Skeletal muscle satellite cell (primary cell): ENCODE results near the gene GNPDA1.
A peak's percentile ranks its signal among the peaks of the same experiment; 100 is the strongest.
"Not testable (repeated sequence)": the region's sequence is repeated elsewhere in the genome, so short reads cannot be mapped to it uniquely, and the experiment has no call there.

Source experiments
- H3K27me3 ChIP-seq: 2 replicates; pipeline ENCODE4 v1.7.0; 2013; ENCODE audit warnings: low read length; ENCODE audit not compliant: control insufficient read depth, insufficient read depth
- H3K36me3 ChIP-seq: 2 replicates; pipeline ENCODE4 v1.7.0; 2013; ENCODE audit warnings: mild to moderate bottlenecking, control low read depth, low read length; ENCODE audit not compliant: insufficient read depth
- H3K4me1 ChIP-seq: 2 replicates; pipeline ENCODE4 v1.7.0; 2013; ENCODE audit warnings: low read length; ENCODE audit not compliant: control insufficient read depth, insufficient read depth
- H3K4me2 ChIP-seq: 2 replicates; pipeline ENCODE4 v1.7.0; 2013; ENCODE audit warnings: mild to moderate bottlenecking, low read length
- H3K4me3 ChIP-seq: 2 replicates; pipeline ENCODE4 v1.7.0; 2013; ENCODE audit warnings: low read length
- H3K9ac ChIP-seq: 2 replicates; pipeline ENCODE4 v1.7.0; 2013; ENCODE audit warnings: mild to moderate bottlenecking, low read depth, low read length, moderate library complexity
- H3K9me3 ChIP-seq: replicated peaks from 2 replicates; pipeline ENCODE4 v1.7.0; 2013; ENCODE audit warnings: mild to moderate bottlenecking, control low read depth, low read length

Gene GNPDA1

GRCh38 chr5:142038735-142039134 lies 25.9 kb upstream of the GNPDA1 start:
- Histone ChIP-seq H3K4me2 (no peak overlapping the region), H3K27me3 (peaks cover 4% of the 10 kb centered on the region), H3K9ac (no peak overlapping the region), H3K9me3 (no peaks in the 10 kb centered on the region), H3K36me3 (no peaks in the 10 kb centered on the region), H3K4me3 (no peak overlapping the region), H3K4me1 (no peaks in the 10 kb centered on the region)

DNA sequence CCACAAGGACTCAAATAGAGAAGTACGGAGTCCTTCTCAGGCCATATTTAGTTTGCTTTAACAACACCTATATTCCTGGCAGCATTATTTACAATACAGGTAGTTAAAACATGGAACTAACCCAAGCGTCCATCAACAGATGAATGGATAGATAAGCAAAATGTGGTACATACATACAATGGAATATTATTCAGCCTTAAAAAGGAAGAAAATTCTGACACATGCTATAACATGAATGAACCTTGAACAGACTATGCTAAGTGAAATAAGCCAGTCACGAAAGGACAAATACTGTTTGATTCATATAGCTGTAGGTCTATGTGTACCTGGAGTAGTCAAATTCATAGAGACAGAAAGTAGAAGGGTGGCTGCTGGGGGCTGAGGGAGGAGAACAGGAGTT lies 24.8 kb upstream of the GNPDA1 start:
- not testable (repeated sequence) for H3K4me2 ChIP-seq, H3K4me3 ChIP-seq, H3K9ac ChIP-seq, H3K4me1 ChIP-seq, H3K9me3 ChIP-seq, H3K36me3 ChIP-seq
- H3K27me3 ChIP-seq: peaks cover 16% of the 10 kb centered on the region

- no peak overlapping the region for H3K4me3 ChIP-seq
- no peak overlapping the region for H3K4me2 ChIP-seq
- peaks cover 23% of the 10 kb centered on the region for H3K27me3 ChIP-seq
- H3K9ac ChIP-seq: no peak overlapping the region
- no peaks in the 10 kb centered on the region for H3K4me1 ChIP-seq
- H3K9me3 ChIP-seq: no peaks in the 10 kb centered on the region
- no peaks in the 10 kb centered on the region for H3K36me3 ChIP-seq
These were observed 24.1 kb upstream of the GNPDA1 start for GRCh38 chr5:142036918-142037317.

- no peaks in the 10 kb centered on the region for H3K36me3 ChIP-seq
- no peak overlapping the region for H3K4me2 ChIP-seq
- H3K27me3 ChIP-seq: peaks cover 40% of the 10 kb centered on the region
- no peaks in the 10 kb centered on the region for H3K4me1 ChIP-seq
- H3K9ac ChIP-seq: no peak overlapping the region
- H3K4me3 ChIP-seq: no peak overlapping the region
- H3K9me3 ChIP-seq: no peaks in the 10 kb centered on the region
These were observed 22.2 kb upstream of the GNPDA1 start for GRCh38 chr5:142034994-142035393.

DNA sequence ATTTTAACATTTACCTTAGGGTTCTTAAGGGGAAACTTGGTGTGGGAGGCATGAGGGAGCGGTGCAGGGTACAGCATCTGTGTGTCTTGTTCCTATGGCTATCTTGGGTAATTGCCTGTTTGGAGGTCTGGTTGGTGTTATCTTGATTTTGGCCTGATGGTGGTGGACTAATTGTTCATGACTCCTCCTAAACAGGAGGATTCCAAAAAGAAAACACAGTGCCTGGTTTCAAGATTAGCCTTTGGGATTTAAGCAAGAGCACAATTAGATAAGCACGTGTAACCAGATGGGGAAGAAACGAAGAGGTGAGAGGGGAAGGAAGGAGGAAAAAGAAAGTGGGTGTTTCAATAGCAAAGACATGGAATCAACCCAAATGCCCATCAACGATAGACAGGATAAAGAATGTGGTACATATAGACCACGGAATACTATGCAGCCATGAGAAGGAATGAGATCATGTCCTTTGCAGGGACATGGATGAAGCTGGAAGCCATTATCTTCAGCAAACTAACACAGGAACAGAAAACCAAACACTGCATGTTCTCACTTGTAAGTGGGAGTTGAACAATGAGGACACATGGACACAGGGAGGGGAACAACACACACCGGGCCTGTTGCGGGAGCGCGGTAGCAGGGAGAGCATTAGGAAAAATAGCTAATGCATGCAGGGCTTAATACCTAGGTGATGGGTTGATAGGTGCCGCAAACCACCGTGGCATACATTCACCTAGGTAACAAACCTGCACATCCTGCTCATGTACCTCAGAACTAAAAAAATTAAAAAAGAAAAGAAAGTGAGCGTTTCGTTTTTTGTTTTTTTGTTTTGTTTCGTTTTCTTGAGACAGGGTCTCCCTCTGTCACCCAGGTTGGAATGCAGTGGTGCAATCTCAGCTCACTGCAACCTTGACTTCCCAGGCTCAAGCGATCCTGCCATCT lies 21.1 kb upstream of the GNPDA1 start:
- peaks cover 47% of the 10 kb centered on the region for H3K27me3 ChIP-seq
- not testable (repeated sequence) for H3K4me1 ChIP-seq, H3K36me3 ChIP-seq, H3K9ac ChIP-seq, H3K4me2 ChIP-seq, H3K9me3 ChIP-seq, H3K4me3 ChIP-seq

GRCh38 chr5:142032747-142033631 lies 20.2 kb upstream of the GNPDA1 start:
- no peaks in the 10 kb centered on the region for H3K9me3 ChIP-seq
- H3K27me3 ChIP-seq: peaks cover 47% of the 10 kb centered on the region
- H3K4me3 ChIP-seq: no peak overlapping the region
- no peaks in the 10 kb centered on the region for H3K36me3 ChIP-seq
- H3K4me1 ChIP-seq: no peaks in the 10 kb centered on the region
- H3K4me2 ChIP-seq: no peak overlapping the region
- no peak overlapping the region for H3K9ac ChIP-seq

GRCh38 chr5:142032150-142032549 lies 19.3 kb upstream of the GNPDA1 start:
- no peaks in the 10 kb centered on the region for H3K9me3 ChIP-seq

GRCh38 chr5:142025637-142026036 lies 12.8 kb upstream of the GNPDA1 start:
- Histone ChIP-seq H3K36me3 (no peaks in the 10 kb centered on the region), H3K27me3 (peaks cover 18% of the 10 kb centered on the region), H3K4me1 (peaks cover 12% of the 10 kb centered on the region), H3K4me2 (peak overlapping the region; percentile 96), H3K4me3 (peak overlapping the region; percentile 78), H3K9me3 (no peaks in the 10 kb centered on the region), H3K9ac (no peak overlapping the region)

More at GRCh38 chr5:142032150-142032549, 19.3 kb upstream of the GNPDA1 start:
- Histone ChIP-seq H3K36me3 (no peaks in the 10 kb centered on the region), H3K4me3 (no peak overlapping the region), H3K4me2 (no peak overlapping the region), H3K9ac (no peak overlapping the region), H3K27me3 (peaks cover 47% of the 10 kb centered on the region), H3K4me1 (peaks cover 3% of the 10 kb centered on the region)

DNA sequence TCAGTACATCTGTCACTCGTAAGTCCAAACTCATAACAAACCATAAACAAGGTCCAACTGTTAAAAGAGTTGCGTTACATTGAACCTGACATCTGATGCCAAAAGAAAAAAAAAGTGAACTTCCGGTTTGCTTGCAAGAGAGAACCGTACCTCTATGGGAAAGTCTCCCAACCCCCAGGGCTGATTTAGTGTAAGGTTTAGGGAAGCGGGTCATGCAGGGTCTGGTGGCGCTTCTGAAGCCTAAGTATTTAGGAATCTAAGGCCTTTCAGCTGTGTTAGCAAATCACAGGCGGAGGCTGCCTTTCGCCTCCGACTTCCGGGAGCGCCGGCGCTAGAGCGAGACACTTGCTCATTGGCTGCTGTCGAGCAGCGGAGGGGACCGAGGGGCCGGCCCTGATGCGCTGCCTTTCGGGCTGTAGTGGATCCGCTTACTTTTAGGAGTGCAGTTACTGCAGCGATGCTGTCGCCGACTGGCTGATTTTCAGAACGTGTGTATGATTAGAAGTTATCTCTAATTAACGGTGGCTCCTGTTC lies 12.0 kb upstream of the GNPDA1 start:
- H3K4me3 ChIP-seq: peak overlapping the region; percentile 78
- H3K36me3 ChIP-seq: no peaks in the 10 kb centered on the region
- peaks cover 11% of the 10 kb centered on the region for H3K27me3 ChIP-seq
- H3K9me3 ChIP-seq: no peaks in the 10 kb centered on the region
- peak overlapping the region; percentile 78 for H3K9ac ChIP-seq
- H3K4me1 ChIP-seq: peaks cover 12% of the 10 kb centered on the region
- peak overlapping the region; percentile 96 for H3K4me2 ChIP-seq

GRCh38 chr5:142023836-142024235 lies 11.0 kb upstream of the GNPDA1 start:
- H3K27me3 ChIP-seq: peaks cover 5% of the 10 kb centered on the region
- H3K9ac ChIP-seq: no peak overlapping the region
- peaks cover 12% of the 10 kb centered on the region for H3K4me1 ChIP-seq
- H3K4me3 ChIP-seq: no peak overlapping the region
- H3K4me2 ChIP-seq: no peak overlapping the region
- H3K9me3 ChIP-seq: no peaks in the 10 kb centered on the region
- H3K36me3 ChIP-seq: no peaks in the 10 kb centered on the region

DNA sequence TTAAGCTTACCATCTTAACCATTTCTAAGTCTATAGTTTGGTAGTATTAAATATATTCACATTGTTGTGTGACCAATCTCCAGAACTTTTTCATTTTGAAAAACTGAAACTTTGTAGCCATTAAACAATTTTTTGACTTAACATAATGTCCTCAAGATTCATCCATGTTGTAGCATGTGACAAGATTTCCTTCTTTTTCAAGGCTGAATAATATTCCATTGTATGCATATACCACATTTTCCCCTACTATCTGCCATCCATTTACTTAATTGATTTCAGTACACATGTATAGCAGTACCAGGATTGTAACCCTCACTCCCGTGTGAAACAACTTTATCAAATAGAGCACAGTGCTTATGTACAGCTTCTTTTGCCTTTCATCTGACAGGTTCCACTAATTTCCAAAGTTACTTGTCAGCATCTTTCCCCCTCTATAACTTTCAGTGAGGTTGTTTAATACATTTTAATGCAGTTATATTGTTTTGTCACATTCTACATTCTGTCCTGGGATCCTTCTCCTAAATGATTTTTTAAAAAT lies 7.4 kb upstream of the GNPDA1 start:
- H3K36me3 ChIP-seq: no peaks in the 10 kb centered on the region
- H3K9me3 ChIP-seq: no peaks in the 10 kb centered on the region
- H3K27me3 ChIP-seq: peaks cover 5% of the 10 kb centered on the region
- no peak overlapping the region for H3K4me3 ChIP-seq
- no peak overlapping the region for H3K4me2 ChIP-seq
- H3K4me1 ChIP-seq: peaks cover 16% of the 10 kb centered on the region
- H3K9ac ChIP-seq: no peak overlapping the region
